CD4-positive, alpha-beta T cell treated with Interleukin-17A for 4 hours (primary cell): Measurements from ENCODE around the gene REEP1.
"Not testable (repeated sequence)": the region's sequence is repeated elsewhere in the genome, so short reads cannot be mapped to it uniquely, and the experiment has no call there.

Experiments used
- DNase-seq: peaks from one replicate; pipeline ENCODE4 v3.0.0-alpha.2; 2020; ENCODE audit warnings: mixed read lengths

The REEP1 gene

DNA sequence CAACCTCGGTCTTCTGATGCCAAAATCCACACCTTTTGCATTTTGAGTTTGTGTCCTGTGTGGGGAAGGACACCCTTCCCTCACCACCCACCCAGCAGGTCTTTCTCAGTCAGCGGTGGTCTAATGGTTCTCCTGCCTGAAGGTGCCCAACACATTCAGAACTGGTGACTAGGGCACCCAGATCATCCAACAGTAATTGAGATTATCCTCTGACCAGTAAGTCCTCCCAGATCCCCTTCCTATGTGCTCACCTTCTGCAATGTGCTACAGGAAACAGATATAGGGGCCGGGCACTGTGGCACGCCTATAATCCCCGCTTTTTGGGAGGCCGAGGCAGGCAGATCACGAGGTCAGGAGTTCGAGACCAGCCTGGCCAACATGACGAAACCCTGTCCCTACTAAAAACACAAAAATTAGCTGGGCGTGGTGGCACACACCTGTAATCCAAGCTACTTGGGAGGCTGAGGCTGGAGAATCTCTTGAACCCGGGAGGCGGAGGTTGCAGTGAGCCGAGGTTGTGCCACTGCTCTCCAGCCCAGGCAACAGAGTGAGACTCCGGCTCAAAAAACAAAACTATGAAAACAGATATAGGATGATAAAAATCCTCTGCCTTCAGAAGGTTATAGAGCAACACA, 56.2 kb downstream of the REEP1 start:
- no peak for DNase-seq

DNA sequence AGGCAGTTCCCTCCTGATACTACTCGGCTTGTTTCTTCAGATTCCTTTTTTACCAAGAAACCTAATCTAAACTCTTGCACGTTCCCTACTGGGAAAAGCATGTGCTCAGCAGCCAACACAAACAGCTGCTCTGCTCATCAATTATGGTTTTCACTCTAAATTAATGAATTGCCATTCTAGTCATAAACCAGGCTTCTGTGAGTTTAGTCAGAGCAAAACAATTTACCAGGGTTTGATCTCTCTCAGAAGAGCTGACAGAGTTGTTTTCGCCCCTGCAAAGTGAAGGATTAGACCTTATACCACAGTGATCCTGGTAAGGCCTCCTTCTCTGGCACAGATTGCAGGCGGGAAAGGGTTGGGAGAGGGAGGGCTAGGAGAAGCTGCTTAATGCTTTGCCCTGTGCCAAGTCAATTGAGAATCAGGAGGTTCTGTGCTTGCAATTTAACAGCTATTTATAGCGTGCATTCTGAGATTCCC, 57.2 kb downstream of the REEP1 start:
- DNase-seq: no peak

DNA sequence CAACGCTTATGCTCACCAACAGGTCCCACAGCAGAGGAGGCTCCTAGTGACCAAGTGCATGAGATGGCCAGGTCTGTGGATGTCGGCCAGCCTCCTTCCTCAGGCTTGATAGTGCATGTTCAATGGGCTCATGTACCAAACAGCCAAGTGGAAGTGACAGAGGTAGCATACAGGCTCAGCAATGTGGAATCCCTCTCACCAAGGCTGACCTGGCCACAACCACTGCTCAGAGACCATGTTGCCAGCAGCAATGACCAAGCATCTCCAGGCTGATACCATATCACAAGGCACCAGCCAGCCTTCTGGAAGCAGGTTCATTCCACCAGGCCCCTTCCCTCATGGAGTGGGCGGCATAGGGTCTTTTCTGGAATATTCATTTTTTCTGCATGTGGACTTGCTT, 61.5 kb downstream of the REEP1 start:
- no peak for DNase-seq

DNA sequence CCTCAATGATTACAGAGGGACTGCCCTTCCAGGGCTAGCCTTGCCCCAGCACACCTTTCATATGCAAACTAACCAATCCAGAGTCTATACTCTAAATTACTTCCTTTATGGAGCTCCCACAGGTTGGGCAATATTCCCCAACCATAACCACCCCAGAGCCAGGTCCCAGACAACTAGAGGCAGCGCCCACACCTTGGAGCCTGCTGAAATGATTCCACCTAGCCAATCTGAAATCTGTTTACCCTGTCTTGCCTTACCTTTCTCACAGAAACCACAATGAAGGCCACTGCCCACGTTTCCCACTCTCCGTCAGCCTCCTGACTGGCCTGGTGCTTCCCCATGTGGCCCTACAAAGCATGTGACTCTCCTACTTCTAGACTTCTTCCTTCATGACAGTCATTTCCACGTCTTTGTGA, 62.0 kb downstream of the REEP1 start:
- DNase-seq: no peak

DNA sequence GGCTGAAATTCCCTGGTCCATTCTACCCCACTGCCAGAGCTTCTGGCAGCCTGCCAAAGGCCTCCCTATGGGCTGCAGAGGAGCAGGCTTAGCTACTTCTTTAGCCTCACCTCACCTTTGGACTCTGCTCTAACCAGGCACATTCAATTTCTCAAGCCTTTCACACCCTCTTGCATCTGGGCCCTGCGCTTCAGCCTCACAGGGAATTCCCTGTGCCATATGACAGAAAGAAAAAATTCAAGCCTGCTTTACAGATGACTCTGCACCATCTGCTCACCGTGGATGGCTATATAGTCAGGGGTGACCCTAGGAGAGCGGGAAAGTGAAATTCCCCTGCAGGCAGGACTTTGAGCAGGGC, 62.5 kb downstream of the REEP1 start:
- DNase-seq: no peak

DNA sequence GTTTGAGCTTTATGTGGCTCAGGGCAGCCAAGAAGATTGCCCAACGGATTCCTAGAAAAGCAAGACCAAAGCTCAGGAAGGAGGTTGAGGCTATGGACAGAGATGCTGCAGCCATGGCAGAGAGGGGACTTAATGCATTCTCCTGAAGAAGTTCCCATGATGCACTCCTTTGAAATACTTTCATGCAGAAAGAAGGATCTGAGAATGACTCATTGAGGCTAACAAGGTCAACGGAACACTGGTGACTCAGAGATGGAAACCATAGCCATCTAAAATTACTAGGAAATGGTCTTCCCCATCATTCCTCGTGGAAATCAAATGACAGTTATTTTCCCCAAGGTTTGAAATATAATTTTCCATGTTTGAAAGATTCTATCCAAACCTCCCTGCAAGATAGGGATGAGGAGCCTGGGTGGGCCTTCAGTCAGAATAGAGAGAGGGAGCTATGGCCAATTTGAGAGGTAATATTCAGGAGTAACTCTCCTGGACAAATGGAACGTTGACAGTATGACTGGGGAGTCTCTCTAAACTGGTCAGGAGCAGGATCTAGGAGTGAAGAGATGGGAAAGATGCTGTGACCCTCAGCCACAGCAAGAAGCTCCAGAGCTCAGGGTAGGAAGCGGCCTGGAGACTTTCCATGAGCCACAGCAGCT, 63.0 kb downstream of the REEP1 start:
- no peak for DNase-seq

DNA sequence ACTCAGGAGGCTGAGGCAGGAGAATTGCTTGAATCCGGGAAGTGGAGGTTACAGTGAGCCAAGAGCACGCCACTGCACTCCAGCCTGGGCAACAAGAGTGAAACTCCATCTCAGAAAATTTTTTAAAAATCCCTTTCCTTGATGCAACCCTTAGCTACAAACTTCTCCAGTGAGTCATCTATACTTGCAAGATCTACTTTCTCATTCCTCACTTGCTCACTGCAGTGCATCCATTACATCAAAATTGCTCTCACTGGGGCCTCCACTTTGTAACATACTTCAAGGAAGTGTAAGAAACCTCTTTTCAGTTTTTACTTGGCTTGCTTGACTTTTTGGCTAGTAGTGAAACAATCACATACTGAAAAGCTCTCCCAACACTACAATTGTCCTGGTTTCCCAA, 65.3 kb downstream of the REEP1 start:
- no peak for DNase-seq

DNA sequence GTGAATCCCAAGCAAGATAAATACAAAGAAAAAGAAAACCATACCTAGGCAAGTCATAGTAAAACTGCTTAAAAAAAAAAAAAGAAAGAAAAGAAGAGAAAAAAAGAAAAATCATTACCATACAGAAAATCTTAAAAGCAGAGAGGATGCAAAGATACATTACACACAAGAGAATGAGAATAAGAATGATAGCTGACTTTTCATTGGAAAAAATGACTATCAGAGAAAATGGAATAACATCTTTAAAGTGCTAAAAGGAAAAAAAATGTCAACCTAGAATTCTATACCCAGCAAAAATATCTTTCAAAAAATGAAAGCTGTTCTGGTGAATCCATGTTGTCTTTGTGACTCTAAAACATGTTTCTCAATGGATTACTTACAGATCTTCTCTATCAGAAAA, 66.2 kb downstream of the REEP1 start:
- DNase-seq: no peak

DNA sequence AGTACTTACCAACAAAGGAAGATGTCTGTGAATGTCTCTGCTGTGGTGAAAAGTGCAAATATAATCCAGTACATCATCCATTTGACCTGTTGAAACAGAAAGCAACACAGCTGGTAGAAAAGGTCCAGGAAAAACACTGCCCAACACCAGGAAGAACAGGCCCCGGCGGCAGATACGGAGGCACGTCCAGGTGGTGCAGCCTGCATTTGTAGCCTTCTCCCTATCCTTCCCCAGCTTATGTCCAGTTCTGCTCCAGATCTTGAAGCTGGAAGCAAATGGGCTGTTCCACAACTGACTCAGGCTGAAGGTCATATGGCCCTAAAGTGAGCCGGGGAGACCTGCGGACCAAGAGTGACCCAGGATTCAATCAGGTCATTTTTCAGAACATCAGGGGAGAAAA, 73.5 kb downstream of the REEP1 start:
- no peak for DNase-seq

DNA sequence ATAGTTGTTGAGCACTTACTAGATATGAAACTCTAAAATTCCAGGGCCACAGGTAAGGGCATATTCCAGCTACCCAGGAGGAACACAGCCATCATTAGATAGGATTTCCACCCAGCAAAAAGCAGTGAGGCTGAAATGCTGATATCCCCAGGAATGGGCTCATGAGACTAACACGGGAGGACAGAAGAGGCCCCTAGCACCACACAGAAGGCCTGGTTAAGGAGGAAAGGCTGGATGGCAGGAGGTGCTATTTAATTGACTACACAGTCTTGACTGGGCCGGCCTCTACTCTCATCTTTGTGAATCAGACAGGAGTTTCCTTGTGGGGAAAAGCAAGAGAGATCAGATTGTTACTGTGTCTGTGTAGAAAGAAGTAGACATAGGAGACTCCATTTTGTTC, 76.4 kb downstream of the REEP1 start:
- DNase-seq: no peak

DNA sequence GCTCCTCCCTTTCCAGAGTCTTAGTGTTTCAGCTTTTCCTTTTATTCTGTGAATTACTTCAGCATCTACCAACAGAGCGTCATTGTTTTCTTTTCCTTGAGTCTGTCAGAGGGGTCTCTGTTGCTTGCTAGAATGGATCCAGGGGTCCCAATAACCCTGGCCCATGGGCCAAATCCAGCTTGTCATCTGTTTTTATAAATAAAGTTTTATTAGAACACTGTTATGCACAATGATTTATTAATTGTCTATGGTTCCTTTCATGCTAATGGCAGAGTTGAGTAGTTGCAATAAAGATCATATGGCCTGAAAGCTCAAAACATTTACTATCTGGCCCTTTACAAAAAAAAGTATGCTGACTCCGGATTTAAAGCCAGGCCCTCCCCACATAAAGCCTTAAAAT, 79.3 kb downstream of the REEP1 start:
- DNase-seq: no peak

DNA sequence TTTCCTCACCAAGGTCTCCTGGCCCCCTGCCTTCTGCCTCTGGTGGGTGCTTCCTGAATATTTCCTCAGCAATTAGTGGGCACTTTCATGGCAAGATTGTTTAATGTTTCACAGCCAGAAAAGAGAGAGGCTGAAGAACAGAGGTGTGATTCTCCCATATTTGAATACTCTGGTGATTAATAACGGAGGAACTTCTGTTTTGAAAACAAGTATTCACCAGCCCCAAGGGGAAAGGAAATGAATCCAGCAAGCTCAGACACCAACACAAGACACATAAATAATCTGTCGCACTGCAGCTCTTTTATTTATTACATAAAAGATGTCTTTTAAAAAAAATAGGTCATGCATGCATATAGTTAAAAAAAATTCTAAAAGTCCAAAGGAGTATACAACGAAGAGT, 80.4 kb downstream of the REEP1 start:
- no peak for DNase-seq

DNA sequence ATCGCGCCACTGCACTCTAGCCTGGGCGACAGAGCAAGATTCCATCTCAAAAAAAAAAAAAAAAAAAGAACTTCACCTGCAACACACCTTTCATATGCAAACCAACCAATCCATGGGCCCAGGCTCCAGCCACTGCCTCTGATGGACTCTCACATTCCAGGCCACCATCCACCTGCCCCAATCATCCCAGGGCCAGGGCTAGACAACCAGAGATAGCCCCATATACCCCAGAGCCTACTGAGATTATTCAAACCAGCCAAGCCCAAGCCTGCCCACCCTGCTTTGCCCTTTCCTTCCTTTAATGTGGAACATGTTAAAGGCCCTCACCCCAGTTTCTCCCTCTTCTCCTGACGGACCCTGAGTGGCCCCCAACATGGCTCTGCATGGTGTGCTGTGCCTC, 81.1 kb downstream of the REEP1 start:
- no peak for DNase-seq

DNA sequence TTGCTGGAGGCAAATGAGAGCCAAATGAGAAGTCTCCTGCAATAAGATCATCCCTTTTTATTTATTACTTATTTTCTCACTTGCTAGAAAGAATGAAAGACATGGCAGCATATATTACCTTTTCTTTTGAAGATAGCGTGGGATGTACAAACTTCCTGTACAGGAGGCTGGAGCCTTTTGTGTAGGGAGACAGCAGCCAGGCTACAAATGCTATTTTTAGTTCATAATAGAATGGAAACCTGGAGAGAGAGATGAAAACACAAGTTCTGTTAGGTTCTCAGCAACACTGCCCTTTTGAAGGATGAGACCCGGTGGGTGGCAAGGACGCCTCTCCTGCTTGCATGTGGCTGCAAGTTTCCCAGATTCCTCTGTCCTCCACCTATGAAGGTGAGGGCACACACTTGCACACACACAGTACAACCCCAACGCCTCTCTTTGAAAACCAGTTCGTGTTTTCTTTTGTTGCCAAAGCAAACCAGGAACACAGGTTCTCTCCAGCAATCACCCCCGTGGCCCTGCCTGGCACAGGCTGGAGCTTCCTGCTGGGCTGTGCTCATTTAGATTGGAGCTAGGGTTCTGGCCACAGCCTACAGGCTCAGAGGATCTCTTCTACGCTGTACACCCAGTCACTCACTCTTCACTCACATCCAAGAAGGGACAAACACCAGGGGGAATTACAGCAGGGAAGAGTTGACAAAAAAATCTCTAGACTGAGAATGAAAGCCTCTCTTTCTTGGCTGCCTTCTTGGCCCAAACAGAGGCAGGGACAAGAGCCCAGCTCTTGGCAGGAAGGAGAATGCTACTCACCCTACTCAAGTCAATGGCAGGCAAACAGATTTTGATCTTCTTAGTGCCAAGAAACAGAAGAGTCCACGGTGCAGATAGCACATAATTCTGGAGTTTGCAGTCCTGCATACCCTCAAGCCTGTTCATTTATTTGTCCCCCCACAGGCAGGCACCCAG, 82.6 kb downstream of the REEP1 start:
- no peak for DNase-seq

DNA sequence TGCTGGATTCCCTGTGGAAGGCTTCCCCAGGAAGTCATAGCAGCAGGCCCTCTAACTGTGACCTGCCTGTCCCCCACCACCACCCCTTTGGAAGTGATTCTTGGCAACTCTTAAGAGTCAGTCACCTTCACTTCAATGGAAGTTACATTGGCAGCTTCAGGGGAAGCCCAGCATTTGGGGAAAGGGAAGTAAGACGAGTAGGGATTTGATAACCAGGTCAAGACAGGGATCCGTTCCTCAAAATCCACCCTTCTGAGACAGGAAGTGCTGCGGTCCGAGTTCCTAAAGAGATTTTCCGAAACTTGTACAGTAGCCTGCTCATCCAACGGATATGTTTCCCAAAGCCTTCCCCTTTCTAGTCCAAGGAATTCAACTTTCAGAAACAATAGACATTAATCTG, 84.0 kb downstream of the REEP1 start:
- no peak for DNase-seq

DNA sequence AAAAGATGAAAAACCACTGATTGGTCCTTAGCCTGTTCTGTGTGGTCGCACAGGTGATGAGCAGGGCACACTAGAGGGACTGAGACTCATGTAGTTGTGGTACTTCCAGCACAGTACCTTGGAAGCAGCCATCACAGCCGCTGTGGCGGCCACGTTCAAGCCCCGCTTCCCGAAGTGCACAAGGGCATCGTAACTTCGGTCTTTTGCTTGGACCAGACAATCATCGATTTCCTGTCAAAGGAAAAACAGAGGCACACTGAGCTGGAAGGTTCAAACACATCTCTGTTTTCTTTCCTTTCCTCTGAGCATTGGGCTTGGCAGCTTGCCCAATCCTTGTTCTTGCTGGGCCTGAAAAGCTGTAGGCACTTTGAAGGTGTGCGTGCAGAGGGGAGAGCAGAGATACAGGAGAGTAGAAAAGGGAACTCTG, 85.6 kb downstream of the REEP1 start:
- DNase-seq: peak; percentile 22

DNA sequence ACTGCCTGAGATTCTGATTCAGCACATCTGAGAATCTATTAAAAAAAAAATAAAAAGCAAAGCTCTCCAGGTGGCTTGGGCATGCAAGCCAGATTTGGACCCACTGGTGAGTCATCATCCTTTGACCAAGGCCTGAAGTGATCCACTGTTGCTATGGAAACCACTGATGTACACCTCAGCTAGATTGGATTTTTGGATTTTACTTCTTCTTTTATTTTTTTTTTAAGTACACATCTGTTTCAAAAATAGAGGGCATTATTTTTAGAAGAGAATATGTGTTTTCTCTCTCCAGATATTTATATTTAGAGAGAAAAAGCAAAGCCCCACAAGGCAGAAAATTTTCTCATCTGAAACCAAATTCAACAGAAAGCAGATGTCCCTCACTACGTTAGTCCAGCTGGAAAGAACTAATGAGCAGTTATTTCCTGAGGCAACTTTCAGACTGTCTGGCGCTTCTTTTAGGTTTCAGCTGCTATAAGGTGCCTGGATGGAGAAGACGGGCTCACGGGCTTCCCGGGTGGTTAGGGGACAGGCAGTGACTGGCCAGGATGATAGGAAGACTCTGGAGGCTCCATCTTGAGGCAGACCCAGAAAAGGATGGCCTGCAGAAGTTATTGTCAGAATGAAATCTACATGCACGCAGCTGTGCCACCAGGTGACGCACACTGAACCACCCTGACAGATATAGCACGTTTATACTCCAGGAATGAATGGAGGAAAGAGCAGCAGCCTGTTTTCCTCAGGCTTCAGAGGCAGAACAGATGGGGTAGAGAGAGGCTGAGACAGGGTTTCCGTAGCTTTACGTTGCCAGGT, 87.6 kb downstream of the REEP1 start:
- DNase-seq: no peak

DNA sequence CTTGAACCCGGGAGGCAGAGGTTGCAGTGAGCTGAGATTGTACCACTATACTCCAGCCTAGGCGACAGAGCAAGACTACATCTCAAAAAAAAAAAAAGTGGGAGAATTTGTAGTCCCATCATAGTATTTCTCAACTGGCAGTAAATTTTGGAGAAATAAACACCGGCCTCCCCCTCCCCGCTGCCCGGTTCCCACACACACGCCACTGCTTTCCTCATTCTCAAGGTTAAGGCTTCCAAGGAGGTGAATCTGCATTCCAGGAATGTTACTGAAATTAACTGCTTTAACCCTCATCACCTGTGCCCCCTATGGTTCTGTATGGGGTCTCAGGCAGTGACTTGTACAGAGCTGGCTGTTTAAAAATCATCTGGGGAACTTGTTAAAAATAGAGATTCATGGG, 88.2 kb downstream of the REEP1 start:
- DNase-seq: no peak

DNA sequence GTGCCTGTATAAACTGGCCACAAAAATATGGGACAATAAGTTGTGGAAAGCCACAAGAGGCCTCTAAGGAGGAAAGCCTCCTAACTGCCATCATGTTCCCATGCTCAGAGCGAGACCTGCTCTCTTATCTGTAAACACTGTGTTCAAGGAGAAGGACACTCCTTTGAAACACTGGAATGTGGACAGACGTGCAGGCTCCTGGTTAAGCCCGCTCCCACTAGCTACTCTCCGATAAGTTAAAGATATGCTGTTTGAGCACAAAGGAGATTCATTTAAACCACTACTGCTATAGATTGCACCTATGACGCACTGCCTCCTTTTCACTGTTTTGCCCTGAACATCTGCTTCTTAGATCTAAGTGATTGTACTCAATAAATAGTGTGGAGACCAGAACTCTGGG, 92.2 kb downstream of the REEP1 start:
- not testable (repeated sequence) for DNase-seq

DNA sequence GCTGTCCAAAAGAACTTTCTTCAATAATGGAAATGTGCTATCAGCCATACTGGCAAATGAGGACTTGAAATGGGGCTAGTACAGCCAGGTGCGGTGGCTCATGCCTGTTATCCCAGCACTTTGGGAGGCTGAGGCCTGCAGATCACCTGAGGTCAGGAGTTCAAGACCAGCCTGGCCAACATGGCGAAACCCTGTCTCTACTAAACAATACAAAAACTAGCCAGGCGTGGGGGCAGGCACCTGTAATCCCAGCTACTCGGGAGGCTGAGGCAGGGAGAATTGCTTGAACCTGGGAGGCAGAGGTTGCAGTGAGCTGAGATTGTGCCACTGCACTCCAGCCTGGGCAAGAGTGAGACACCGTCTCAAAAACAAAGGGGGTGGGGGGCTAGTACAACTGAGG, 92.6 kb downstream of the REEP1 start:
- not testable (repeated sequence) for DNase-seq

DNA sequence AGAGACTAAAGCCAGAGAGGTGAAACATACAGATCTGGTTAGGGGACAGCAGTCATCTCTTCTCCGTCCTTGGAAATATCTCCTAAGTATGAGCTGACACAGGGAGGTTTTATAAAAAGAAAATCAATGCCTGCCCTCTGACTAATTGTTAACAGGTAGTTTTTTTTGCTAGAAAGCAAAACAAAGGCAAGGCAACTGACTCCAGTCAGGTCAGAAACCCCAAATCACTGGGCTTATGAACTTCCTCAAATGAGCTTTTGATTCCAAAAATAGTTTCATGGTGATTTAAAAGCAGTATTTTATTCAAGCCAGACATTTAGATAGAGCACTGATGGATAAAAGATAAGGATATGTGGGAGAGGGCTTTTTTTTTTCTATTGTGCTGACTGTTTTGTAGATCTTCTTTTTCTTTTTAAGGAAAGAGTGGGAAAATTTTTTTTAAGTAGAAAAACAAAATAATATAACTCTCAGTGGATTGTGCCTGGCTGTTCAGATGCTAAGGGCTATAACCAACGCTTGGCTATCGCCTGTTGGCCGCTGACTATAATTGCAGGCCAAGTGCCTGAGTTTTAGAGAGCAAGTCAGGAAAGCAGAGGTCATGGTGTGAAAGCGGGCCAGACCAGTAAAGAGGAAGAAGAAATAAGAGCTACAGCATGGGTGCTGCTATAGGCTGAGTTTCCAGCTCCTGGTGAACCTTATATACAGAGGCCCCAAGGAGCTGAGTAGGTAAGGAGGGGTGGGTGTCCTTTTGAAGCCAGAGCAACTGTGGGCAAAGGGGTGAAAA, 93.3 kb downstream of the REEP1 start:
- DNase-seq: no peak

DNA sequence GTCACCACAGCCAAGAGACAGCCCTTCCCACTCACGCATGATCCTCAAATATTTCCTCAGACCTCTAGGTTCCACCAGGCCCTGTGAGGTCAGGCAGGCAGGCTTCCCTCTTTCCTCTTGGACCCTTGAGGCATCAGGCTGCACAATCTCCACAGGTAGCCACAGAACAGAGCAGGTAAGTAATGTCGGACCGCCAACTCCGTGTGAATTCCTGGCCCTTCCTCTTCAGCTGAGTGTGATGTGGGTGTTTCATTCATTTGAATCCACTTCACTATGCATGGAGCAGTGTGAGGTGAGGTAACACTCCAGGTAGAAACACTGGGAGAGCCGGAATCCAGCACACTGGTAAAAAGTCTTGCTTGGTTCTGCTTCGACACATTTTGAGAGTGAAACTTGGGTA, 94.2 kb downstream of the REEP1 start:
- DNase-seq: no peak
